ENCODE data around the gene DDHD1.

DNA sequence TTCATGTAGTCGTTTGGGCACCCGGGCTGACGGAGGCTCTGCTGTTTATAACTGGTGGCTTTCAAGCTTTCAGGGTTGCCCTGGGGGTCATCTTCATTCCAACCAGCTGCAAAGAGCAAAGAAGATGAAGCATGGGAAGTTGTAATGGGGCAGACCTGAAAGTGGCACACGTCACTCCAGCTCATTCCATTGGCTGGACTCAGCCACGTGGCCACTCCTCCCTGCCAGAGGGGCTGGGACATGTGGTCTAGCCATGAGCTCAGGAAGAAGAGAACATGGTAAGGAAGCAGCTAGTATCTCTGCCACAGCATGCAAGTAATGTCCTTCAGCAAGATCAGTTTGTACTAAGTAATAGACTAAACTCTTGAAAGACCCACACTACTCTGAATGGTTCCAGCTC, 150.5 kb downstream of the DDHD1 start:
- TF ChIP-seq SPI1 (IDR thresholded peaks at IDR 0.05; ENCODE audit: low read depth, low read length): no peak
- no peak for TF ChIP-seq PAX5 (IDR thresholded peaks at IDR 0.05; ENCODE audit: insufficient read depth, low read length, severe bottlenecking)
- TF ChIP-seq POLR2A (IDR thresholded peaks at IDR 0.05; ENCODE audit: low read depth, low read length): no peak
- no peak for TF ChIP-seq POLR2AphosphoS5 (IDR thresholded peaks at IDR 0.05; ENCODE audit: low read depth, low read length)
- TF ChIP-seq TAF1 (IDR thresholded peaks at IDR 0.05; ENCODE audit: low read depth, low read length): no peak
- no peak for TF ChIP-seq POU2F2 (IDR thresholded peaks at IDR 0.05; ENCODE audit: low read depth, low read length)

Measured in GM12891 (cell line).